Type B pancreatic cell (in vitro differentiated cells): ENCODE measurements around the gene BCL11A. TPM values are rescaled to one million over a fixed set of nuclear protein-coding genes. Genes with fewer than 3 reads are reported as not detected.

Experiments used
- DNase-seq: peaks from one replicate; pipeline ENCODE4 v3.0.0; 2021; ENCODE audit warnings: mixed read lengths; ENCODE audit not compliant: unreplicated experiment; ENCODE audit errors: extremely low spot score
- H3K27ac Mint-ChIP-seq: 2 replicates; pipeline ENCODE4 v1.8.0; 2021; ENCODE audit warnings: mild to moderate bottlenecking, mixed read lengths
- H3K27me3 Mint-ChIP-seq: 2 replicates; pipeline ENCODE4 v1.8.0; 2021; ENCODE audit warnings: mixed read lengths
- H3K36me3 Mint-ChIP-seq: 2 replicates; pipeline ENCODE4 v1.8.0; 2021; ENCODE audit warnings: mixed read lengths
- H3K4me1 Mint-ChIP-seq: one replicate; pipeline ENCODE4 v1.8.0; 2021; ENCODE audit warnings: mixed read lengths; ENCODE audit not compliant: unreplicated experiment
- H3K4me3 Mint-ChIP-seq: 2 replicates; pipeline ENCODE4 v1.8.0; 2021; ENCODE audit warnings: mild to moderate bottlenecking, mixed read lengths
- H3K9me3 Mint-ChIP-seq: 2 replicates; pipeline ENCODE4 v1.8.0; 2021; ENCODE audit warnings: mixed read lengths
- total RNA-seq: library from RNA; stranded (reverse); gene quantifications from 2 replicates; pipeline ENCODE4 v1.2.1, GENCODE V29; 2021; ENCODE audit warnings: low replicate concordance
- TF ChIP-seq, protein P1 (sequence below): fragments of 200-600 bp; sonication (generic); conservative IDR thresholded peaks from 2 replicates; pipeline ENCODE4 v1.5.0; 2021; ENCODE audit warnings: antibody characterized with exemption, mild to moderate bottlenecking

Gene BCL11A
- total RNA-seq, 1 donor from 2014 or later: 53.1 TPM

DNA sequence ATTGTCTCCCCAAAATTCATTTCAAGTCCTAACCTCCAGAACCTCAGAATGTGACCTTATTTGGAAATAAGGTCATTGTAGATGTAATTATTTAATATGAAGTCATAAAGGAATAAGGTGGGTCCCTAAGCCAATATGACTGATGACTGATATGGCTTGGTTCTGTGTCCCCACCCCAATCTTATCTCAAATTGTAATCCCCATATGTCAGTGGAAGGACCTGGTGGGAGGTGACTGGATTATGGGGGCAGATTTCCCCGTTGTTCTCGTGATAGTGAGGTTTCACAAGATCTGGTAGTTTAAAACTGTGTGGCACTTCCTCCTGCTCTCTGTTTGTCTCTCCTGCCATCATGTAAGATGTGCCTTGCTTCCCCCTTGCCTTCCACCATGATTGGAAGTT, 43.0 kb upstream of the BCL11A start:
- peaks cover 7% of the 10 kb centered on the region for H3K36me3 Mint-ChIP-seq
- no peaks in the 10 kb centered on the region for H3K27me3 Mint-ChIP-seq

GRCh38 chr2:60595953-60596352, 42.5 kb upstream of the BCL11A start:
- H3K27ac Mint-ChIP-seq: no peak overlapping the region

More for the DNA sequence above, 43.0 kb upstream of the BCL11A start:
- no peak overlapping the region for H3K27ac Mint-ChIP-seq
- no peak overlapping the region for H3K4me3 Mint-ChIP-seq
- H3K9me3 Mint-ChIP-seq: peaks cover 12% of the 10 kb centered on the region
- no peaks in the 10 kb centered on the region for H3K4me1 Mint-ChIP-seq
- DNase-seq: no peak
- TF ChIP-seq, protein P1, sequence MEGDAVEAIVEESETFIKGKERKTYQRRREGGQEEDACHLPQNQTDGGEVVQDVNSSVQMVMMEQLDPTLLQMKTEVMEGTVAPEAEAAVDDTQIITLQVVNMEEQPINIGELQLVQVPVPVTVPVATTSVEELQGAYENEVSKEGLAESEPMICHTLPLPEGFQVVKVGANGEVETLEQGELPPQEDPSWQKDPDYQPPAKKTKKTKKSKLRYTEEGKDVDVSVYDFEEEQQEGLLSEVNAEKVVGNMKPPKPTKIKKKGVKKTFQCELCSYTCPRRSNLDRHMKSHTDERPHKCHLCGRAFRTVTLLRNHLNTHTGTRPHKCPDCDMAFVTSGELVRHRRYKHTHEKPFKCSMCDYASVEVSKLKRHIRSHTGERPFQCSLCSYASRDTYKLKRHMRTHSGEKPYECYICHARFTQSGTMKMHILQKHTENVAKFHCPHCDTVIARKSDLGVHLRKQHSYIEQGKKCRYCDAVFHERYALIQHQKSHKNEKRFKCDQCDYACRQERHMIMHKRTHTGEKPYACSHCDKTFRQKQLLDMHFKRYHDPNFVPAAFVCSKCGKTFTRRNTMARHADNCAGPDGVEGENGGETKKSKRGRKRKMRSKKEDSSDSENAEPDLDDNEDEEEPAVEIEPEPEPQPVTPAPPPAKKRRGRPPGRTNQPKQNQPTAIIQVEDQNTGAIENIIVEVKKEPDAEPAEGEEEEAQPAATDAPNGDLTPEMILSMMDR: no peak

GRCh38 chr2:60589104-60589503, 35.6 kb upstream of the BCL11A start:
- peaks cover 4% of the 10 kb centered on the region for H3K36me3 Mint-ChIP-seq
- peaks cover 8% of the 10 kb centered on the region for H3K9me3 Mint-ChIP-seq
- H3K4me3 Mint-ChIP-seq: no peak overlapping the region
- peaks cover 7% of the 10 kb centered on the region for H3K27me3 Mint-ChIP-seq
- DNase-seq: no peak
- no peak overlapping the region for H3K27ac Mint-ChIP-seq
- TF ChIP-seq, protein P1: no peak
- H3K4me1 Mint-ChIP-seq: no peaks in the 10 kb centered on the region

More at GRCh38 chr2:60595953-60596352, 42.5 kb upstream of the BCL11A start:
- Mint-ChIP-seq H3K4me1 (no peaks in the 10 kb centered on the region), H3K4me3 (no peak overlapping the region), H3K9me3 (peaks cover 12% of the 10 kb centered on the region), H3K27me3 (no peaks in the 10 kb centered on the region), H3K36me3 (peaks cover 7% of the 10 kb centered on the region)
- TF ChIP-seq, protein P1: no peak
- no peak for DNase-seq

GRCh38 chr2:60586081-60586480, 32.6 kb upstream of the BCL11A start:
- peaks cover 4% of the 10 kb centered on the region for H3K9me3 Mint-ChIP-seq
- no peak overlapping the region for H3K4me3 Mint-ChIP-seq
- H3K36me3 Mint-ChIP-seq: no peaks in the 10 kb centered on the region
- no peaks in the 10 kb centered on the region for H3K4me1 Mint-ChIP-seq
- DNase-seq: no peak
- TF ChIP-seq, protein P1: no peak
- H3K27ac Mint-ChIP-seq: no peak overlapping the region
- peaks cover 27% of the 10 kb centered on the region for H3K27me3 Mint-ChIP-seq

- TF ChIP-seq, protein P1: no peak
- DNase-seq: no peak
- H3K36me3 Mint-ChIP-seq: no peaks in the 10 kb centered on the region
- no peak overlapping the region for H3K4me3 Mint-ChIP-seq
- H3K4me1 Mint-ChIP-seq: no peaks in the 10 kb centered on the region
- peaks cover 4% of the 10 kb centered on the region for H3K9me3 Mint-ChIP-seq
- no peak overlapping the region for H3K27ac Mint-ChIP-seq
- H3K27me3 Mint-ChIP-seq: peaks cover 35% of the 10 kb centered on the region
Observed at GRCh38 chr2:60585276-60585675, 31.8 kb upstream of the BCL11A start.

GRCh38 chr2:60583604-60584003, 30.1 kb upstream of the BCL11A start:
- Mint-ChIP-seq H3K36me3 (no peaks in the 10 kb centered on the region), H3K4me3 (no peak overlapping the region), H3K27me3 (peaks cover 49% of the 10 kb centered on the region), H3K9me3 (no peaks in the 10 kb centered on the region), H3K27ac (no peak overlapping the region), H3K4me1 (no peaks in the 10 kb centered on the region)
- TF ChIP-seq, protein P1: no peak
- DNase-seq: no peak
